OCI-LY3 (cell line): ENCODE results near the gene LYST.

Source experiments
- H2AFZ ChIP-seq: fragments of 200-600, 300-600 bp; shearing (Covaris generic); 2 replicates; pipeline ENCODE4 v1.6.0; 2014; ENCODE audit warnings: antibody characterized with exemption, low read depth, low read length
- H3K27ac ChIP-seq: fragments of 200-600, 300-600 bp; sonication (generic); 2 replicates; pipeline ENCODE4 v1.5.1; 2014; ENCODE audit warnings: mild to moderate bottlenecking, low read length, moderate library complexity, mixed read lengths
- H3K27me3 ChIP-seq: fragments of 200-600, 300-600 bp; sonication (generic); 2 replicates; pipeline ENCODE4 v1.6.1; 2014; ENCODE audit warnings: low read depth, low read length, mixed read lengths
- H3K36me3 ChIP-seq: fragments of 200-600, 300-600 bp; sonication (generic); replicated peaks from 2 replicates; pipeline ENCODE3; 2014; ENCODE audit warnings: low read depth, low read length, mixed read lengths
- H3K4me1 ChIP-seq: fragments of 300-600, 200-600 bp; sonication (generic); 2 replicates; pipeline ENCODE4 v1.6.1; 2014; ENCODE audit warnings: low read length, mixed read lengths
- H3K4me2 ChIP-seq: fragments of 200-600, 300-600 bp; sonication (generic); 2 replicates; pipeline ENCODE4 v1.6.1; 2014; ENCODE audit warnings: low read length, mixed read lengths
- H3K4me3 ChIP-seq: fragments of 300-600, 200-600 bp; sonication (generic); 2 replicates; pipeline ENCODE4 v1.5.1; 2014; ENCODE audit warnings: antibody characterized with exemption, mild to moderate bottlenecking, low read length, moderate library complexity
- H3K79me2 ChIP-seq: fragments of 300-600, 200-600 bp; shearing (Covaris generic); 2 replicates; pipeline ENCODE4 v1.6.1; 2014; ENCODE audit warnings: mild to moderate bottlenecking, low read length, mixed read lengths
- H3K9ac ChIP-seq: fragments of 300-600, 200-600 bp; shearing (Covaris generic); 2 replicates; pipeline ENCODE4 v1.6.0; 2014; ENCODE audit warnings: mild to moderate bottlenecking, low read length, moderate library complexity
- H3K9me3 ChIP-seq: fragments of 200-600, 300-600 bp; shearing (Covaris generic); 2 replicates; pipeline ENCODE4 v1.6.1; 2014; ENCODE audit warnings: low read length, mixed read lengths; ENCODE audit not compliant: insufficient read depth
- H4K20me1 ChIP-seq: fragments of 200-600, 300-600 bp; sonication (generic); 2 replicates; pipeline ENCODE4 v1.6.1; 2016; ENCODE audit warnings: low read length, mixed read lengths; ENCODE audit not compliant: insufficient read depth
- CTCF ChIP-seq: fragments of 200-600, 300-600 bp; sonication (generic); IDR thresholded peaks from 2 replicates; pipeline ENCODE4 v1.5.1; 2014; ENCODE audit warnings: antibody characterized with exemption, low read length, low read depth
- EZH2phosphoT487 ChIP-seq: fragments of 200-600 bp; shearing (Covaris generic); IDR thresholded peaks from 2 replicates; pipeline ENCODE4 v1.6.1; 2018; ENCODE audit warnings: antibody characterized with exemption, mixed run types, low read depth

The LYST gene

GRCh38 chr1:235737751-235738150 is 129.0 kb downstream of the LYST start:
- H3K9ac ChIP-seq, result no peak overlapping the region
- no peak overlapping the region for H3K27ac ChIP-seq
- no peaks in the 10 kb centered on the region for H3K36me3 ChIP-seq
- H3K4me3 ChIP-seq, result no peak overlapping the region
- H3K4me2 ChIP-seq, result no peak overlapping the region
- H4K20me1 ChIP-seq, result no peaks in the 10 kb centered on the region
- H3K4me1 ChIP-seq, result peaks cover 17% of the 10 kb centered on the region
- no peaks in the 10 kb centered on the region for H3K79me2 ChIP-seq
- no peak overlapping the region for H2AFZ ChIP-seq
- H3K9me3 ChIP-seq, result no peaks in the 10 kb centered on the region
- no peaks in the 10 kb centered on the region for H3K27me3 ChIP-seq
- TF ChIP-seq EZH2phosphoT487 (no peak), CTCF (no peak)

DNA sequence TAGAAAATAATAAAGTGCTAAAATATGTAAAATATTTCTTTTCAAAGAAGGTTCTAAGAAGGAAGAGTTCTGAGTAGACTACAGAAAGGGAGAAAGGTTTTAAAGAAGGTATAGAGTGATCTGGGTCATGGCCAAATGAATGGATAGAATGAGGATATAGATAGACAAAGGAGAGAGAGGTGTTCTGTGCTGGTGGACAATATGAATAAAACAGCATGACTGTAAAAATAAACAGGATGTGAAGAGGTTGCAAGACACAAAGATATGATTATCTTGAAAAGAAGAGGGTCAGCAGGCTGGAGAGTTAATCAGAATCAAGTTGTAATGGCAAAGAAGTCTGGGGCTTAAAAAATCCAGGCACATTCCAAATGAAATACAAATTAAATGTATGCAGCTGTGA is 130.4 kb downstream of the LYST start:
- Histone ChIP-seq H3K79me2 (no peaks in the 10 kb centered on the region), H3K4me1 (peaks cover 12% of the 10 kb centered on the region), H4K20me1 (no peaks in the 10 kb centered on the region), H3K9ac (no peak overlapping the region), H3K4me2 (no peak overlapping the region), H3K27me3 (no peaks in the 10 kb centered on the region), H3K4me3 (no peak overlapping the region), H2AFZ (no peak overlapping the region), H3K36me3 (no peaks in the 10 kb centered on the region), H3K9me3 (no peaks in the 10 kb centered on the region), H3K27ac (no peak overlapping the region)
- TF ChIP-seq EZH2phosphoT487 (no peak), CTCF (no peak)

DNA sequence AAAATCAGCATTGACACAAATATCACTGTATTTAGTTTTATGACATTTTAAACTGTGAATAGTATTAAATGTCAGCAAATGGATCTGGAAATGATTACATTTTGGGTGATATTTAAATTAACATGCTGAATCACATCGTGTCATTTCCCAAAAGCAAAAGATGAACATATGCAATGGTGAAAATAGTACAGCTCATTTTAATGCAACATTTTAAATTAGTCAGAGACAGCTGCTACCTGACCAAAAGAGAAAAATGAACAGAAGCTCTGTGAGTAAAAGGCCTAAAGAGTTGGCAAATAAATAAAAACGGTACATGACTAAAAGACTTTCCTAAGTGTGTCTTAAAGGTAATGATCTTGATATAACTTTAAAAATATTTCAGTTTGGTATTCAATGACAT is 131.1 kb downstream of the LYST start:
- H3K4me2 ChIP-seq, result no peak overlapping the region

GRCh38 chr1:235734335-235734734 is 132.4 kb downstream of the LYST start:
- no peak overlapping the region for H3K4me3 ChIP-seq
- no peaks in the 10 kb centered on the region for H4K20me1 ChIP-seq
- H3K4me1 ChIP-seq, result peaks cover 7% of the 10 kb centered on the region
- no peaks in the 10 kb centered on the region for H3K9me3 ChIP-seq
- TF ChIP-seq EZH2phosphoT487 (no peak), CTCF (no peak)
- no peaks in the 10 kb centered on the region for H3K27me3 ChIP-seq
- H3K9ac ChIP-seq, result no peak overlapping the region
- no peaks in the 10 kb centered on the region for H3K36me3 ChIP-seq
- no peak overlapping the region for H2AFZ ChIP-seq
- no peak overlapping the region for H3K27ac ChIP-seq
- no peaks in the 10 kb centered on the region for H3K79me2 ChIP-seq
- H3K4me2 ChIP-seq, result no peak overlapping the region

More for the DNA sequence above, 131.1 kb downstream of the LYST start:
- H3K9me3 ChIP-seq, result no peaks in the 10 kb centered on the region
- H3K9ac ChIP-seq, result no peak overlapping the region
- no peak overlapping the region for H2AFZ ChIP-seq
- TF ChIP-seq CTCF (no peak), EZH2phosphoT487 (no peak)
- no peaks in the 10 kb centered on the region for H3K27me3 ChIP-seq
- no peak overlapping the region for H3K4me3 ChIP-seq
- H3K36me3 ChIP-seq, result no peaks in the 10 kb centered on the region
- H3K27ac ChIP-seq, result no peak overlapping the region
- peaks cover 7% of the 10 kb centered on the region for H3K4me1 ChIP-seq
- no peaks in the 10 kb centered on the region for H3K79me2 ChIP-seq
- no peaks in the 10 kb centered on the region for H4K20me1 ChIP-seq
